GM10266 (cell line): ENCODE results near the gene PPP1R37.

ENCODE experiments used
- DNase-seq: peaks from one replicate; pipeline ENCODE4 v3.0.0; 2012; ENCODE audit errors: extremely low spot score
- CTCF ChIP-seq: IDR thresholded peaks from 2 replicates; pipeline ENCODE4 v1.5.1; 2012; ENCODE audit warnings: mild to moderate bottlenecking, low read depth; ENCODE audit not compliant: control insufficient read depth, insufficient read depth; ENCODE audit errors: missing control alignments

The PPP1R37 gene

GRCh38 chr19:45071545-45071938 is 21.4 kb upstream of the PPP1R37 start:
- DNase-seq: no peak
- TF ChIP-seq CTCF: no peak

- no peak for DNase-seq
- no peak for TF ChIP-seq CTCF
These were observed 20.8 kb upstream of the PPP1R37 start for GRCh38 chr19:45071969-45072790.

DNA sequence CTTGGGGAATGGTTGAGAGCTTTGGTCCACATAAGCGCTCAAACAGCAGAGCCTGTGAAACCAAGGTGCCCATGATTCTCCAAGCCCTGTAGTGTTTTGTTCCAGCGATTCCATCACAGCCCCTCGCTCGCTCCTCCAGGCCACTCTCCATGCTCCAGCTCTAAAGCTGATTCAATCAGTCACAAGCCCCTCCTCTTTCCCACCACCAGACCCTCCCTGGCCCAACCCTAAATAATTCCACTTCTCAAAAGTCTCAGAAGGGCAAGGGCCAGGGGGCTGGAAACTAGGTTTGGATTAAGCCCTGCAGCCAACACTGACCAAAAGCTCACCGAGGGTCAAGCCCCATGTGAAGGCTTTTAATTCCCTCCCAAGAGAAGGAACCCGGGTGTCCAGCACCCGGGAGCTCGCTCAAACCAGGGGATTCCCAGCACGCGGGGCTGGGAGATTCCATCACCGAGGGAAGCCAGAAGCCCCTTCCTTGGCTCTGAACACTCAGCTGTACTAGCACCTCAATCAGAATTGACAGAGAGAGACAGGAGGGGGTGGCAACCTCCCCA is 18.2 kb upstream of the PPP1R37 start:
- DNase-seq: no peak
- no peak for TF ChIP-seq CTCF

DNA sequence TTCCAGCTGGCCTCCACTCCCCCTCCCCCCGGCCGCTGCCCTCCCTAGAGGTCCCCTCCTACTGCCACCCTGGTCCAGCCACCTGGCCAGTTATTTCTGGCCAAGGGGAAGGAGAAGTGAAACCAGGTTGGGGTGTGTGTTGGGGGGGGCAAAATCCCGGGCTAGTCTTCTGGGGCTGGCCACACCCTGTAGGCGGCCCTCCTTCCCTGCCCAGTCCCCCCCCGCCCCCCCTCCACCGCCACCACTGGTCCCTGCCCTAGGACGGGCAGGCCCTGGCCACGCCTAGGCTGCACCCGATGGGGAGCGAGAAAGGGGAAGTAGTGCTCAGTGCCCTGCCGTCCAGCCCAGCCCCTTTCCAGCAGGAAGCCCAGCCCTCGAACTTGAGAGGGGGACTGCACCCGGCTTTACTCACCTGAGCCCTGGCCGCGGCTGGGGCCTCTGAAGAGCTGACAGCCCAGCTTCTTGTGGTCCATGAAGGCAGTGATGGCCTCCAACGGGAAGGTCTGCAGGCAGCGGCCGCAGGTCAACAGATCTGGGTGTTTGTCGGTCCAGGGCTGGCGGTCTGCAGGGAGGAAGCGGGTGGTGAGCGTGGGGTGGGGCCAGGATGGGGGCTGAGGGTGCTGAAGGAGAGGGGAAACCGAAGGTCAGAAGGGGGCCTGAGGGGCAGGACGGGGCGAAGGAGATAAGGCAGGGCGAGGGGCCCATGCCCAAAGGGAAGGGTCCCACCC is 17.5 kb upstream of the PPP1R37 start:
- DNase-seq: peak; percentile 98
- TF ChIP-seq CTCF: no peak

GRCh38 chr19:45076029-45076850 is 16.7 kb upstream of the PPP1R37 start, which contains the start of gene ZNF296:
ZNF296 (minus strand) TSS chr19:45076478; CDS start chr19:45076373, 105 bp downstream.
- peak; percentile 93 for DNase-seq
- TF ChIP-seq CTCF: no peak

DNA sequence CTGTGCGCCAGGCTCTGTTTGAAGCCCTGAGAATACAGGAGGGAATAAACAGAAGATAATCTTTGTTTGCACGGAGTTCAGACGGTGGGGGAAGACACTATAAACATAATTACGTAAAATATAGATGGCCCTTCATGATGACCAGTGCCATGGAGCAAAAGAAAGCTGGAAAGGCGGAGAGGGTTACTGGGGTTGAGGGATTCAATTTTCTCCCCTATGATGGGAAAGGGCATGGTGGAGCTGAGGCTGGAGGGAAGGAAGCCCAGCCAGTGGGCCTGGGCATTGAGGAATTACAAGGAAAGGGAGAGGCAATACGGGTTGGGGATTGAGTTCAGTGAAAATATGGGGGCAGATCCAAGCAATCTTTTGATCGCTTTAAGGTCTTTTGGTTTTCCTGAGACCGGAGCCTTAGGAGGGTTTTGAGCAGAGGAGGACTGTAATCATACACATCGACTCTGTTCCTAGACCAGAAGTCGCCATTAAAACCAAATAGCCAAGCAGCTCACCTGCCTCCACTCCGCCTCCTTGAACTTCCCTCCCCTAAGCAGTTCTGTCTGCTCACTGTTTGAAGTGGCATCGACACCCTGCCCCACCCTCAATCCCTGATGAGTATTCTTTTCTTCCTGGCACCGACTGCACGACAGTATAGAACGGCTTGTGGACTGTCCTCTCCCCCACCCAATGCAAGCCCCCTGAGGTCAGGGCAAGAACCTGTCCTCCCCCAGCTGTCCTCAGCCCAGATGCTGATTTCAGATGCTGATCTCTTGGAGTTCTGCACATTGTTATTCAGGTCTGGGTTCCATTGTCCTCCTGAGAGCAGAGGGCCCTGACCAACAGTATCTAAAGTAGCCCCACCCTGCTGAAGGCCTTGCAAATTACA is 15.9 kb upstream of the PPP1R37 start:
- DNase-seq: no peak
- no peak for TF ChIP-seq CTCF
